Right lobe of liver (tissue), 6 donors: ENCODE data around the gene DNAH10. TPM values are rescaled to one million over a fixed set of nuclear protein-coding genes. Genes with fewer than 3 reads are reported as not detected.

ENCODE experiments used
- ATAC-seq, 4 donors: fragments of 200-7000 bp; cut with Tn5 transposase; one replicate each; pipeline ENCODE4 v1.9.1; 2020; ENCODE audit warnings: mild to moderate bottlenecking in 4 of 4, moderate library complexity in 4 of 4
- DNase-seq, 3 donors: peaks; one replicate each; pipeline ENCODE4 v3.0.0-alpha.2; 2020
- H3K27ac ChIP-seq, 3 donors: fragments of 200-600 bp; one replicate each; pipeline ENCODE4 v1.8.0; 2022
- H3K27me3 ChIP-seq, 2 donors: fragments of 200-600 bp; one replicate each; pipeline ENCODE4 v1.8.0; 2022
- H3K36me3 ChIP-seq, 4 donors: fragments of 200-600 bp; sonication (generic) in 1 of 4; one replicate each; pipeline versions ENCODE4 v1.5.1 to v1.8.0; 2017 to 2022; ENCODE audit warnings: control low read depth in 1 of 4
- H3K4me1 ChIP-seq, 4 donors: fragments of 200-600 bp; sonication (generic) in 1 of 4; one replicate each; pipeline versions ENCODE4 v1.5.1 to v1.8.0; 2017 to 2022; ENCODE audit warnings: control low read depth in 1 of 4
- H3K4me3 ChIP-seq, 3 donors: fragments of 200-600 bp; one replicate each; pipeline ENCODE4 v1.8.0; 2022
- H3K9me3 ChIP-seq, 4 donors: fragments of 200-600 bp; sonication (generic) in 1 of 4; one replicate each; pipeline versions ENCODE4 v1.5.1 to v1.8.0; 2017 to 2022; ENCODE audit warnings: control low read depth in 1 of 4
- CTCF ChIP-seq, 4 donors: fragments of 200-600 bp in 3 of 4; fragments of 450-650 bp in 1 of 4; IDR thresholded peaks; one replicate each; pipeline versions ENCODE4 v1.5.1 to v1.8.0; 2016 to 2022; ENCODE audit warnings: antibody characterized with exemption in 4 of 4, mild to moderate bottlenecking in 2 of 4
- POLR2A ChIP-seq: fragments of 450-650 bp; IDR thresholded peaks from one replicate; pipeline ENCODE4 v1.6.1; 2017; ENCODE audit warnings: antibody characterized with exemption, mild to moderate bottlenecking
- WGBS: methylation state at CpG from one replicate; pipeline ENCODE4 v1.1.6; 2018; ENCODE audit warnings: low coverage, low lambda C conversion rate; ENCODE audit not compliant: insufficient coverage; ENCODE audit errors: missing lambda C conversion rate; 5-methylcytosine and 5-hydroxymethylcytosine counted together
- intact Hi-C, 2 donors: fragments of 100-400 bp; cut with DNase I; formaldehyde crosslinking; loops; one replicate each; pipeline versions ENCODE4 v1.11.2 to v1.14.1; 2022
- total RNA-seq, 6 experiments: library from RNA; depleted of rRNA in 2 of 6; stranded (reverse); fragments of >200 nt in 2 of 6; fragmentation: NEBNext Ultra II Directional in 3 of 6; extraction: Animal tissue kit (Norgen Biotek cat#: 25700) in 3 of 6; gene quantifications; one replicate each; pipeline versions ENCODE4 v1.1.0 to v1.2.4, GENCODE V29; 2016 to 2023
- donor health status: DM: no; HTN: yes; CAD: no.
- donor health status: DM: no; HTN: no; CAD: no.
- donor health status: DM: no; HTN: no; CAD: no.
- donor health status: DM: no; HTN: yes; CAD: no.
- donor health status: DM: no; HTN: yes; CAD: no.

DNAH10 gene
- total RNA-seq, 6 experiments from 2014 or later = under 0.01 to 0.40 (median 0.16) TPM; not detected in 1

- no peaks in the 10 kb centered on the region for H3K9me3 ChIP-seq
- WGBS = 84% methylated on average over 5 of the region's 9 CpGs
- H3K4me3 ChIP-seq = no peak overlapping the region
- H3K27ac ChIP-seq = no peak overlapping the region
- no peak for ATAC-seq
- H3K27me3 ChIP-seq = no peaks in the 10 kb centered on the region
- intact Hi-C loops = loop anchor here in 1 of 2 donors (10.0 kb wide), 1 partner anchor 370 kb away; no protein-coding TSS in a partner anchor
- DNase-seq = no peak
- no peaks in the 10 kb centered on the region for H3K36me3 ChIP-seq
- no peaks in the 10 kb centered on the region for H3K4me1 ChIP-seq
- TF ChIP-seq CTCF (IDR thresholded peaks at IDR 0.05) (no peak), POLR2A (no peak)
Observed at GRCh38 chr12:123934829-123935228, 172.7 kb downstream of the DNAH10 start.

- DNase-seq (no peak), ATAC-seq (no peak)
- TF ChIP-seq POLR2A (no peak), CTCF (IDR thresholded peaks at IDR 0.05) (no peak)
- Histone ChIP-seq H3K4me3 (no peak overlapping the region), H3K27ac (no peak overlapping the region), H3K36me3 (no peaks in the 10 kb centered on the region), H3K27me3 (no peaks in the 10 kb centered on the region), H3K9me3 (no peaks in the 10 kb centered on the region), H3K4me1 (no peaks in the 10 kb centered on the region)
- WGBS = 100% methylated on average over 4 of the region's 7 CpGs
- intact Hi-C loops = loop anchor here in 1 of 2 donors (10.0 kb wide), 1 partner anchor 369 kb away; no protein-coding TSS in a partner anchor
Observed at GRCh38 chr12:123935956-123936355, 173.9 kb downstream of the DNAH10 start.

- Histone ChIP-seq H3K9me3 (no peaks in the 10 kb centered on the region), H3K27ac (no peak overlapping the region), H3K36me3 (no peaks in the 10 kb centered on the region), H3K27me3 (no peaks in the 10 kb centered on the region), H3K4me1 (no peaks in the 10 kb centered on the region), H3K4me3 (no peak overlapping the region)
- DNase-seq (no peak), ATAC-seq (no peak)
- TF ChIP-seq CTCF (IDR thresholded peaks at IDR 0.05) = no peak
- TF ChIP-seq POLR2A = no peak
- intact Hi-C loops = loop anchor here in 1 of 2 donors (10.0 kb wide), 1 partner anchor 368 kb away; no protein-coding TSS in a partner anchor
- WGBS = 91% methylated on average over 9 of the region's 18 CpGs
Observed at GRCh38 chr12:123936471-123936870, 174.4 kb downstream of the DNAH10 start.

GRCh38 chr12:123936956-123937706 lies 175.0 kb downstream of the DNAH10 start:
- TF ChIP-seq CTCF (IDR thresholded peaks at IDR 0.05) (no peak), POLR2A (no peak)
- H3K9me3 ChIP-seq = no peaks in the 10 kb centered on the region
- WGBS = 89% methylated on average over 16 of the region's 46 CpGs
- ATAC-seq = no peak
- no peak overlapping the region for H3K4me3 ChIP-seq
- no peaks in the 10 kb centered on the region for H3K27me3 ChIP-seq
- H3K27ac ChIP-seq = no peak overlapping the region
- intact Hi-C loops = loop anchor here in 1 of 2 donors (10.0 kb wide), 1 partner anchor 368 kb away; no protein-coding TSS in a partner anchor
- no peak for DNase-seq
- no peaks in the 10 kb centered on the region for H3K36me3 ChIP-seq
- no peaks in the 10 kb centered on the region for H3K4me1 ChIP-seq
